ENCODE measurements around the gene LMAN2.
"Not testable (repeated sequence)": the region's sequence is repeated elsewhere in the genome, so short reads cannot be mapped to it uniquely, and the experiment has no call there.

Gene LMAN2

DNA sequence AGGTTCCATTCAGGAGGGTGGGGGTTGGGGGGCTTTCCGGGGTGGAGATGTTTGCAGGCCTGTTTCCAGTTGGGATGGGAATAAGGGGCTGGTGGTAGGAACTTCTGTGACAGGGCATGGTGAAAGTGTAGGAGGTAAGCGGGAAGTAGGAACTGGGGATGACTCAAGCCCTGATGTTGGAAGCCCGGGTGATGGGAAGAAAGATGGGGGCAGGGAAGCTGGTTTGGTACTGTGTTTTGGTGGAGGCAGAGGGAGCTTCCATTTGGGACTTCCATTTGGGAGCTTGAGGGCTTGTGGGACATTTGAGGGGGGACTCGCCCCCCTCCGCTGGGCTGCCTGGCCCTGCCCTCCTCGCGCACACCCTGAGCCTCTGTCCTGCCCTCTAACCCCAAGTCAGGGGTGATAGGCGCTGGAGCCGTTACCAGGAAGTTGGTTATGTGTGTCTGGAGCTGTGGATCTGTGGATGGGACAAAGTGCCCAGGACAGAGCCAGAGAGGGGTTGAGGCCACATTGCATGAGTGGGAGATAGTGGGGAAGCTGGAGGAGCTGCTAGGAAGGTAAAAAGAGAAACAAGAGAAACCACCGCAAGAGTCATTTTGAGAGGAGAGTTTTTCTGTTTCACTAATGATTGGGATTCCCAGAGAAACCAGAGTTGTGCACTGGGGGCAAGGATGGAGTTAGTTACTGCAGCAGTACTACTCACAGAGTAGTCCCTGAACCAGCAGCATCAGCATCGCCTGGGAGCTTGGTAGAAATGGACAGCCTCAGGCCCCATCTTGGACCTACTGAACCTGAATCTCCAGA is 12.9 kb upstream of the LMAN2 start:
- DNase-seq = no peak

- DNase-seq = no peak
Observed at GRCh38 chr5:177363565-177363964, 12.1 kb upstream of the LMAN2 start.

GRCh38 chr5:177362610-177363507 is 11.4 kb upstream of the LMAN2 start:
- peak; percentile 65 for DNase-seq

- DNase-seq = no peak
Observed at GRCh38 chr5:177362292-177362609, 10.8 kb upstream of the LMAN2 start.

GRCh38 chr5:177361418-177362291 is 10.2 kb upstream of the LMAN2 start:
- DNase-seq = no peak

DNA sequence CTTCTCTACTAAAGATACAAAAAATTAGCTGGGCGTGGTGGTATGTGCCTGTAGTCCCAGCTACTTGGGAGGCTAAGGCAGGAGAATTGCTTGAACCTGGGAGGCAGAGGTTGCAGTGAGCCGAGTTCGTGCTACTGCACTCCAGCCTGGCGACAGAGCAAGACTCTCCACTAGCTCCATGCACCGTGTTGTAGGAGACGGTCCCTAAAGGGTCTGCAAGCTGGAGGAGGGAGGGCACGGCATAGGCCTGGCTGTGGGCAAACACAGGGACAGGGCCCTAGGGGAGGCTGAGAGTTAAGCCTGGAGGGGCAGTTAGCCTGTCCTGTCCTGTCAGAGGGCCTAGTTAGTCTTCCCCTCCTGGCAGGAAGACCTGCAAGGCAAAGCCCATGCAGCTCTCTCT is 9.3 kb upstream of the LMAN2 start:
- not testable (repeated sequence) for DNase-seq

DNA sequence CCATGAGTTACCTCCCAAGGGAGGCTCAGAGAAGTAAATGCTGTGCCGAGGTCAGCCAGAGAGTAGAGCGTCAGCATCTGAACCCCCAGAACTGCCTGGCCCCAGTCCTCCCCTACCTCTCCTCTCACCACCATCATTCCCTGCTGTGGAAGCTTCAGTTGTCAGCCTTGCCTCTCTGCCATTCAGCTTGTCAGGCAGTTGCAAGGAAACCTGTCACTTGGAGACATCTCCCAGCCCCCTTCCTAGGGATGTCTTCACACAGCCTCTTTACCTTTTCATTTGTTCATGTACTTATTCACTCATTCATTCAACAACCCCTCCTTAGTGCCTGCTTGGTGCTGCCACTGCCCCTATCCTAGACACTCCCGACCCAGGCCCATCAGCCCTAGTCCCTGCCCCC is 8.4 kb upstream of the LMAN2 start:
- no peak for DNase-seq

GRCh38 chr5:177359451-177359851 is 8.0 kb upstream of the LMAN2 start:
- no peak for DNase-seq

DNA sequence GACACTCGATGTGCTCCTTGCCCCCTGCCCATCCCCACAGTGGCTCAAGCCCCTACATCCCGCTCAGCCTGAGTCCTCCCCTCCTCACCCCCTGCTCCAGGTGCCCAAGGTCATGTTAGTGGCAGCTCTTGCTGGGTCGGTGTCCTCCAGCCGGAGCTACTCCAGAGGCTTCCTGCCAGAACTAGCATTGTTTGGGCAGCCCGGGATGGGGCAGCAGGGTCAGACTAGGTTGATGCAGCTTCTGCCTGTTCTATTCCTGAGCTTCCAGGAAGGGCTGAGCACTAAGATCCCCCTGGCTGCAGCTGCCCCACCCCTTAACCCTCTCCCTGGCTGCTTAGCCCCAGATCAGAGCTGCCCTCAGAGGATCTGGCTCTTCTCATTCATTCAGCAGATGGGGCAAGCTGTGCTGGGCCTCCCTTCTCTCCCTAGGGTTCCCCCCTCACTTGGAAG is 6.9 kb upstream of the LMAN2 start:
- no peak for DNase-seq

DNA sequence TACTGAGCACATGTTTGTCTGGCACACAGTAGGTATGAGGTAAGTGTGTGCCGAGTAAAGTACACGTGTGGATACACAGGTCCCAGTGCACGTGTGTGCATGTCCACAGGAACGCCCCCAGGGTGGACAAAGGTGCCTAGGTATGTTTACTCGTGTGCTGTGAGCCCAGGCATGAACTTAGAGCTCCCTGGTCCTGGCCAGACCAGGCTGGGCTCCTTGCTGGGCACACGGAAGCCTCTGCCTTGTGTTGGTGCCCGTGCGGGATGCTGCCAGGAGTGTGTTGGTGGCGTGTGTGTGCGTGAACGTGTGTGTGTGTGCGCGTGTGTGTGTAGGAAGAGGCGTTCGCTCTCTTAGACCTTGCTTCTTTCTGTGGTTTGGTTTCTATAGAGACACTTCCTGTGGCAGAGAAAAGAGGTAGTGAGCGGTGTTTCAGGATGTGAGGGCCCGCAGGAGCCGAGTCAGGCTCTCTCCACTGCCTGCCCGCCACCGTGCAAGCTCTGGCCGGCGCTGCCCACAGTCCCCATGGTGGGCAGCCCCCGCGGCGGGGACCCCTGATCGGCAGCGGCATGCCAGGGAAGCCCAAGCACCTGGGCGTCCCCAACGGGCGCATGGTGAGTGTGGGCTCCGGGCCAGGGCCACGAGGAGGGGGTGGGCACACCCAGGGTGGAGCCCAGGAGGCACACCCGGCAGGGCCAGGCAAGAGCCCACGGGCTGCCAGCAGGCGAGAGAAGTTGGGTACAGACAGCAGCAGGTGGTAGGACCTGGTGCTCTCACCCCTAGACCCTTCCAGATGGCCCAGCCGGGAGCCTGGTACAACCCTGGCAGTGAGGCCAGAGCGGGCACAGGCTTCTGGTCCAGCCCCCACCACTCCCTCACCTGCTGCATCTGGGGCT is 6.2 kb upstream of the LMAN2 start, which contains the start of gene RGS14:
Gene RGS14 (plus strand): TSS at position 466 of the 893 bp plus-strand sequence. CDS start 101 bp downstream, at position 567.
- peak; percentile 36 for DNase-seq

DNA sequence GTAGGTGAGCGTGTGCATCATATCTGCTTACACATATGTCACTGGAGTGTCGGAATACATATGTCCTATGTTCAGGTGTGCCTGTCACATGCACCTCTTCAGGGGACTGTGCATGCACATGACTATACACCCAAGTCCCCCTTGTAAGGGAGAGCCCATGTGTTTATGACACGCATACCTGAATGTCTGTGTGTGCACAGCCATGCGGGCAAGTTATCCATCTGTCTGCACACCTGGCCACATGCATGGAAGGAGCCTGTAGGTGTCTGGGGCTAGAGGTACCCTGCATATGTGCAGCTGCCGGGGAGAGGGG is 5.6 kb upstream of the LMAN2 start:
- no peak for DNase-seq

- no peak for DNase-seq
Observed at GRCh38 chr5:177356746-177357145, 5.3 kb upstream of the LMAN2 start.

- DNase-seq = no peak
Observed at GRCh38 chr5:177355868-177356168, 4.3 kb upstream of the LMAN2 start.

DNA sequence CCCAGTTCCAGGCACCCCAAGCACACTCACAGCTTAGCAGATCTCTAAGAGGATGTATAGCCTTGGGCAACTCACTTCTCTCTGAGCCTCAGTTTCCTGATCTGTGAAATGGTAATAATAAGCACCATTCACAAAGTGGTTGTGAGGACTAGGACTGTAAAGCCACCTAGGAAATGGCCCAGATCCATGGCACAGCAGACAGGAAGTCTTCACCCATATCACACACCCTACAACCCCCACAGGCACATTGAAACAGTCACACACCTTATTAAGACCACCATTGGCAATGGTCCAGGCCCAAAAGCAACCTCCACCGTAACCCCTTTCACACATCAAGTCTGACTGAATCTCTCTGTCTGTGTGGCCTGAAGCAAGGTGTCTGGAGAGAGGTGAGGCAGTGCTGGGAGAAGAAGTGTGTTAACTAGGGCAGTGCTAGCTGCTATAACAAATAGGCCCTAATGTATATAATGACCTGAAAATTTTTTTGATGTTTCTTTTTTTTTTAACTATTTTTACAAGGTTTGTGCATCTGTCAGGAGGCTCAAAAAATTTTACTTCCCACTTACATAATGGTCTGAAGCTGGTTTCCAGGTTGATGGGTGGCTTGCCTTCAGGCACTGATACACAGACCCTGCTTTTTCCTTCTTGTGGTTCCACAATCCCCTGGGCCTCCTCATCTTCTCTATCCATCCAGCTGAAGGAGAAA is 3.8 kb upstream of the LMAN2 start:
- DNase-seq = no peak

GRCh38 chr5:177354711-177355110 is 3.2 kb upstream of the LMAN2 start:
- DNase-seq = no peak

DNA sequence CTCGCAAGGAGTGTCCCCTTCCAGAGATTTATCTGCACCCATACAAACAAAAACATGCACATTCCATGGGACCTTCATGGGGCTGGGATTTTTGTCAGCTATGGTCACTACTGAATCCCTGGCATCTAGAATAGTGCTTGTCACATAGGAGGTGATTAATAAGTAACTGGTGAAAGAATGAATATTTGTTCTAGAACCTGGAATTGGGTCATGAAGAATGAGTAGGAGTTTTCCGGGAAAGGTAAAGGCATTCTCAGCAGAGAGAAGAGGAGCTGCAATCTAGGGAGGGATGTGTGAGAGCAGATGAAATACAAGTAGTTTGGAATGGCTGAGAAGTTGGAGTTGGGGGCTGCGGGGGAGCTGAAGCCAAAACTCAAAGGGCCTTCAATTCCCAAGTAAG is 2.8 kb upstream of the LMAN2 start:
- no peak for DNase-seq

- DNase-seq = no peak
Observed at GRCh38 chr5:177353093-177353492, 1.6 kb upstream of the LMAN2 start.

GRCh38 chr5:177350776-177351391 is 584 bp downstream of the LMAN2 start:
- no peak for DNase-seq

DNA sequence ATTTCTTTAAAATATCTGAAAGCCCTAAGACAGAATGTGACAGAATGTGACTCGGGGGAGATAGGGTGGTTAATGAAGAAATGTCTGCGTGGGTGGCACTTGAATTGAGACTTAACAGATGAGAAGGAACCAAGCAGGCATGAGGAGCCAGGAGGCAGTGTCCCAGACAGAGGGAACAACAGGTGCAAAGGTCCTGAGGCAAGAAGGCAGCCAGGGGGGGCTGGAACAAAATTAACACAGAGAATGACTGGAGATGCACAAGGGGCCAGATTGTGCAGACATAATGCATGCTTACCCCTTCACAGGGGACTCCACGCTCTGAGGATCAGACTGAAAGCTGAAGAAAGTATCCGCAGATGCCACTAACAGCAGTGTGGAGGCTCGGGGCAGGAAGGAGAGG is 1.7 kb downstream of the LMAN2 start:
- no peak for DNase-seq

- no peak for DNase-seq
Observed at GRCh38 chr5:177349362-177349647, 2.2 kb downstream of the LMAN2 start.

GRCh38 chr5:177347699-177348098 is 3.8 kb downstream of the LMAN2 start:
- no peak for DNase-seq
